GM12878 (cell line): ENCODE results near the gene NOM1. TPM values are rescaled to one million over a fixed set of nuclear protein-coding genes. Genes with fewer than 3 reads are reported as not detected.

ENCODE experiments used
- ATAC-seq: fragments of 200-7000 bp; cut with Tn5 transposase; 3 replicates; pipeline ENCODE4 v1.9.1; 2020; ENCODE audit warnings: mild to moderate bottlenecking, moderate library complexity
- BruUV-seq: library from RNA; stranded (reverse); fragments of 400-500 nt; replicated peaks from 2 replicates; lab custom pipeline; 2021; lab: Mats Ljungman, UMichigan
- CTCF ChIA-PET: fragments of 300-600 bp; sonication (Branson Sonifier 250); formaldehyde crosslinking; extraction: SDS; loops from one replicate; lab custom pipeline; 2021; ENCODE audit warnings: inconsistent platforms; lab: Yijun Ruan, JAX
- POLR2A ChIA-PET: fragments of 350-600 bp; formaldehyde crosslinking; extraction: SDS; loops from one replicate; lab custom pipeline; 2021; ENCODE audit warnings: inconsistent platforms; lab: Charles Lee
- RAD21 ChIA-PET: fragments of 300-600 bp; sonication (Branson Sonifier 250); formaldehyde crosslinking; loops from one replicate; lab custom pipeline; 2023; ENCODE audit warnings: antibody characterized with exemption; ENCODE audit not compliant: unreplicated experiment; lab: Charles Lee
- SMC1A ChIA-PET: fragments of 300-600 bp; sonication (Branson Sonifier 250); formaldehyde crosslinking; loops from one replicate; lab custom pipeline; 2023; ENCODE audit not compliant: unreplicated experiment, uncharacterized antibody; lab: Charles Lee
- DNase-seq: peaks from one replicate; pipeline ENCODE4 v3.0.0-alpha.2; 2011; ENCODE audit warnings: low read depth, low spot score
- FAIRE-seq: peaks from 3 replicates; lab custom pipeline; 2011; peaks lifted over from hg19 to GRCh38; lab: Jason Lieb, UNC
- H2AFZ ChIP-seq: 2 replicates; pipeline ENCODE4 v1.6.0; 2011; ENCODE audit warnings: low read depth, low read length, control low read depth; ENCODE audit not compliant: control insufficient read depth
- H3K27ac ChIP-seq: 2 replicates; pipeline ENCODE4 v1.5.1; 2011; ENCODE audit warnings: control low read depth; ENCODE audit not compliant: control insufficient read depth, insufficient read depth
- H3K27me3 ChIP-seq, 2 experiments: replicated peaks in 1 of 2; 2 replicates each; pipeline versions ENCODE4 v1.6.0 to v1.6.1; 2011; ENCODE audit warnings: low read length in 1 of 2; ENCODE audit not compliant: control insufficient read depth in 2 of 2, insufficient read depth in 2 of 2
- H3K36me3 ChIP-seq, 2 experiments: 2 replicates each; pipeline ENCODE4 v1.5.1; 2011; ENCODE audit warnings: low read length in 1 of 2; ENCODE audit not compliant: control insufficient read depth in 2 of 2, insufficient read depth in 2 of 2
- H3K4me1 ChIP-seq: 2 replicates; pipeline ENCODE4 v1.6.1; 2011; ENCODE audit warnings: mild to moderate bottlenecking, low read length, moderate library complexity, mixed read lengths; ENCODE audit not compliant: control insufficient read depth, insufficient read depth
- H3K4me2 ChIP-seq: 2 replicates; pipeline ENCODE4 v1.6.0; 2011; ENCODE audit warnings: control low read depth; ENCODE audit not compliant: control insufficient read depth, insufficient read depth
- H3K4me3 ChIP-seq: fragments of 200-600 bp; sonication (generic); 2 replicates; pipeline ENCODE4 v1.5.1; 2016
- H3K79me2 ChIP-seq: 2 replicates; pipeline ENCODE4 v1.6.0; 2011; ENCODE audit warnings: low read length; ENCODE audit not compliant: control insufficient read depth, insufficient read depth
- H3K9ac ChIP-seq: 2 replicates; pipeline ENCODE4 v1.8.0; 2011; ENCODE audit warnings: low read length, control low read depth, mixed read lengths; ENCODE audit not compliant: control insufficient read depth, insufficient read depth
- H3K9me3 ChIP-seq: replicated peaks from 3 replicates; pipeline ENCODE4 v1.5.1; 2011; ENCODE audit warnings: mild to moderate bottlenecking, low read length; ENCODE audit not compliant: control insufficient read depth, insufficient read depth
- H4K20me1 ChIP-seq: 2 replicates; pipeline ENCODE4 v1.6.0; 2011; ENCODE audit not compliant: control insufficient read depth, insufficient read depth
- ATF3 ChIP-seq: IDR thresholded peaks from 2 replicates; pipeline ENCODE4 v1.6.1; 2011; ENCODE audit warnings: low read depth, mild to moderate bottlenecking, low read length, moderate library complexity, borderline replicate concordance; ENCODE audit errors: extremely low read depth
- CBX5 ChIP-seq: sonication (generic); IDR thresholded peaks from 2 replicates; pipeline ENCODE4 v1.6.1; 2016; ENCODE audit warnings: low read depth, moderate library complexity, mild to moderate bottlenecking, inconsistent platforms
- EGR1 ChIP-seq, 2 experiments: IDR thresholded peaks; 1 replicate in 1 of 2; 2 replicates in 1 of 2; pipeline ENCODE4 v1.6.1; 2011 to 2012; ENCODE audit warnings: low read depth in 2 of 2, low read length in 2 of 2, borderline replicate concordance in 1 of 2, mild to moderate bottlenecking in 1 of 2, moderate library complexity in 1 of 2
- IKZF2 ChIP-seq, 2 experiments: fragments of 450-650 bp; IDR thresholded peaks; 2 replicates each; pipeline ENCODE4 v1.6.1; 2017; ENCODE audit warnings: mild to moderate bottlenecking in 2 of 2, moderate library complexity in 2 of 2
- IRF3 ChIP-seq: fragments of 450-650 bp; IDR thresholded peaks from 2 replicates; pipeline ENCODE4 v1.6.1; 2014; ENCODE audit warnings: mild to moderate bottlenecking
- KDM1A ChIP-seq: fragments of 200-600 bp; sonication (generic); IDR thresholded peaks from 2 replicates; pipeline ENCODE4 v1.6.1; 2016; ENCODE audit warnings: borderline replicate concordance
- LARP7 ChIP-seq: fragments of 450-650 bp; IDR thresholded peaks from 2 replicates; pipeline ENCODE4 v1.6.1; 2017; ENCODE audit warnings: mild to moderate bottlenecking
- PBX3 ChIP-seq: IDR thresholded peaks from 2 replicates; pipeline ENCODE4 v1.6.1; 2011; ENCODE audit warnings: mild to moderate bottlenecking, low read depth, low read length, moderate library complexity; ENCODE audit not compliant: insufficient replicate concordance
- RBBP5 ChIP-seq: fragments of 200-600 bp; sonication (generic); conservative IDR thresholded peaks from 2 replicates; pipeline ENCODE4 v1.6.1; 2016
- RUNX3 ChIP-seq: IDR thresholded peaks from 2 replicates; pipeline ENCODE4 v1.6.1; 2012; ENCODE audit warnings: low read length, inconsistent platforms
- YBX1 ChIP-seq: fragments of 450-650 bp; IDR thresholded peaks from 2 replicates; pipeline ENCODE4 v1.6.1; 2016; ENCODE audit warnings: antibody characterized with exemption
- ZNF207 ChIP-seq: fragments of 450-650 bp; IDR thresholded peaks from 2 replicates; pipeline ENCODE4 v1.6.1; 2014; ENCODE audit warnings: antibody characterized with exemption, mild to moderate bottlenecking, borderline replicate concordance
- WGBS: methylation state at CpG from one replicate; pipeline ENCODE4 v1.1.6; 2016; ENCODE audit warnings: low lambda C conversion rate; ENCODE audit not compliant: insufficient replicate concordance, insufficient coverage; ENCODE audit errors: missing lambda C conversion rate; 5-methylcytosine and 5-hydroxymethylcytosine counted together
- in situ Hi-C: fragments of 300-500 bp; cut with MboI; formaldehyde crosslinking; loops from 9 replicates; pipeline ENCODE4 v1.14.3; 2018; ENCODE audit warnings: mixed read lengths
- intact Hi-C: fragments of 100-400 bp; cut with micrococcal nuclease; formaldehyde crosslinking; loops from one replicate; pipeline ENCODE4 v1.14.2; 2022; ENCODE audit not compliant: unreplicated experiment
- polyA plus RNA-seq, 11 experiments: library from polyadenylated mRNA; depleted of rRNA in 4 of 11; unstranded in 6 of 11; stranded (reverse) in 5 of 11; fragments of >200 nt; fragmentation: Nextera tagmentation in 4 of 11; fragmentation: Illumina TruSeq in 1 of 11; extraction: Ambion mirVana in 4 of 11; extraction: Trizol in 1 of 11; gene quantifications; 1 replicate in 1 of 11; 2 replicates in 10 of 11; pipeline versions ENCODE4 v1.2.1 to v1.2.3, GENCODE V29; 2011 to 2016; ENCODE audit warnings: inconsistent platforms in 2 of 11, missing spikeins in 2 of 11, low read depth in 1 of 11
- total RNA-seq, 4 experiments: library from RNA; depleted of rRNA in 3 of 4; stranded (reverse); fragments of >200 nt in 3 of 4; fragmentation: Illumina TruSeq in 1 of 4; extraction: Trizol in 1 of 4; gene quantifications; 2 replicates each; pipeline versions ENCODE4 v1.2.1 to v1.2.3, GENCODE V29; 2013 to 2021

NOM1 gene
- total and polyA plus RNA-seq, 10 of the 15 experiments (the other 5 are each of a cell fraction or from before 2014, with no cell fraction given) = 2.9 to 21.3 (median 17.8) TPM

- DNase-seq (no peak), FAIRE-seq (no peak), ATAC-seq (no peak)
- Histone ChIP-seq H3K79me2 (peaks cover 34% of the 10 kb centered on the region), H3K9ac (no peak overlapping the region), H3K9me3 (no peaks in the 10 kb centered on the region), H3K36me3 (peaks cover 26 to 35% of the 10 kb centered on the region in 2 experiments), H3K4me1 (peaks cover 2% of the 10 kb centered on the region; the same call in 1 of the 2 replicates), H4K20me1 (no peaks in the 10 kb centered on the region; the same call in 1 of the 2 replicates), H3K27ac (no peak overlapping the region), H2AFZ (no peak overlapping the region), H3K27me3 (no peaks in the 10 kb centered on the region), H3K4me3 (no peak overlapping the region), H3K4me2 (no peak overlapping the region)
- in situ Hi-C loops (no loop called here), intact Hi-C loops (no loop called here)
- ChIA-PET POLR2A (no interaction called here), SMC1A (no interaction called here), CTCF (no interaction called here), RAD21 (no interaction called here)
- TF ChIP-seq RUNX3 (no peak), PBX3 (no peak), IKZF2 (IDR thresholded peaks at IDR 0.05) (no peak), IRF3 (no peak), EGR1 (IDR thresholded peaks at IDR 0.05; ENCODE audit: borderline replicate concordance in 1 of 2, low read depth in 2 of 2, low read length in 2 of 2) (no peak), ATF3 (no peak), YBX1 (no peak), CBX5 (no peak), RBBP5 (no peak), LARP7 (no peak), ZNF207 (no peak), KDM1A (no peak)
- no TSS peak for BruUV-seq
- WGBS = 58% methylated on average over 2 of the region's 2 CpGs
These were observed 5.4 kb downstream of the NOM1 start for GRCh38 chr7:156954941-156955340.
